A549 (cell line): ENCODE data around the gene KLHL22.

ENCODE experiments used
- BCL3 ChIP-seq: fragments of >200 bp; sonication (Bioruptor Twin); formaldehyde crosslinking; IDR thresholded peaks from 3 replicates; pipeline ENCODE4 v1.6.1; 2016
- CBX2 ChIP-seq: fragments of 200-600 bp; sonication (generic); IDR thresholded peaks from 2 replicates; pipeline ENCODE4 v1.6.1; 2016; ENCODE audit warnings: low read depth, mild to moderate bottlenecking, borderline replicate concordance
- CEBPB ChIP-seq, 2 experiments: fragments of >200 bp in 1 of 2; sonication (Bioruptor Twin) in 1 of 2; formaldehyde crosslinking in 1 of 2; IDR thresholded peaks; 2 replicates each; pipeline ENCODE4 v1.6.1; 2012 to 2016
- CHD4 ChIP-seq: fragments of 200-600 bp; sonication (generic); IDR thresholded peaks from 2 replicates; pipeline ENCODE4 v1.6.1; 2016; ENCODE audit warnings: antibody characterized with exemption, mild to moderate bottlenecking, borderline replicate concordance
- CTCF ChIP-seq: fragments of >200 bp; sonication (Bioruptor Twin); formaldehyde crosslinking; IDR thresholded peaks from 3 replicates; pipeline ENCODE4 v1.5.1; 2016
- EP300 ChIP-seq, 2 experiments: fragments of >200 bp; sonication (Bioruptor Twin); formaldehyde crosslinking; IDR thresholded peaks; 2 replicates in 1 of 2; 3 replicates in 1 of 2; pipeline ENCODE4 v1.6.1; 2016 to 2017
- POLR2A ChIP-seq: IDR thresholded peaks from 2 replicates; pipeline ENCODE4 v1.6.1; 2012; ENCODE audit warnings: mild to moderate bottlenecking, low read length
- RCOR1 ChIP-seq: fragments of 150-350 bp; IDR thresholded peaks from 2 replicates; pipeline ENCODE4 v1.6.1; 2014; ENCODE audit warnings: antibody characterized with exemption, low read length, low read depth
- REST ChIP-seq: fragments of 200-600 bp; sonication (generic); IDR thresholded peaks from 2 replicates; pipeline ENCODE4 v1.6.1; 2016; ENCODE audit warnings: antibody characterized with exemption, mild to moderate bottlenecking, moderate library complexity
- USF2 ChIP-seq: fragments of 450-650 bp; IDR thresholded peaks from 2 replicates; pipeline ENCODE4 v1.6.1; 2014; ENCODE audit warnings: antibody characterized with exemption

- TF ChIP-seq POLR2A, result no peak
- TF ChIP-seq CHD4, result no peak
- no peak for TF ChIP-seq RCOR1
- no peak for TF ChIP-seq CTCF
- no peak for TF ChIP-seq EP300 (IDR thresholded peaks at IDR 0.05)
- no peak for TF ChIP-seq BCL3
- TF ChIP-seq USF2, result no peak
- no peak for TF ChIP-seq CEBPB (IDR thresholded peaks at IDR 0.05)
- TF ChIP-seq REST, result no peak
- no peak for TF ChIP-seq CBX2
Observed at GRCh38 chr22:20519558-20519957, 24.0 kb upstream of the KLHL22 start.
